Thyroid gland (tissue), 4 donors: ENCODE results near the gene TTLL8.

ENCODE experiments used
- CTCF ChIP-seq, 6 experiments: fragments of 200-600 bp in 3 of 6; fragments of 450-650 bp in 3 of 6; sonication (generic) in 3 of 6; IDR thresholded peaks; one replicate each; pipeline ENCODE4 v1.5.1; 2016 to 2019; ENCODE audit warnings: antibody characterized with exemption in 6 of 6, mild to moderate bottlenecking in 2 of 6, inconsistent platforms in 1 of 6, moderate library complexity in 1 of 6
- POLR2A ChIP-seq, 2 donors: fragments of 450-650 bp; IDR thresholded peaks; one replicate each; pipeline ENCODE4 v1.6.1; 2017; ENCODE audit warnings: antibody characterized with exemption in 2 of 2, mild to moderate bottlenecking in 2 of 2, moderate library complexity in 1 of 2

GRCh38 chr22:50012211-50013181 is 45.6 kb downstream of the TTLL8 start, which contains the start of gene IL17REL:
- no peak for TF ChIP-seq CTCF (IDR thresholded peaks at IDR 0.05)
- no peak for TF ChIP-seq POLR2A (IDR thresholded peaks at IDR 0.05)
